ENCODE data around the gene IL17REL. TPM values are rescaled to one million over a fixed set of nuclear protein-coding genes. Genes with fewer than 3 reads are reported as not detected.

Gene IL17REL
- total RNA-seq, 4 donors from 2014 or later: not detected

- TF ChIP-seq POLR2A (IDR thresholded peaks at IDR 0.05) (no peak), CTCF (IDR thresholded peaks at IDR 0.05) (no peak)
- intact Hi-C loops (cut with DNase I): no loop called here
- H3K27me3 ChIP-seq: no peaks in the 10 kb centered on the region
- no peaks in the 10 kb centered on the region for H3K36me3 ChIP-seq
- H3K9me3 ChIP-seq: no peaks in the 10 kb centered on the region
- no peak overlapping the region for H3K27ac ChIP-seq
- 88 to 89% methylated on average over 5 of the region's 5 CpGs for WGBS, 2 donors
- peaks cover 21 to 47% (median 30%) of the 10 kb centered on the region in 3 donors for H3K4me1 ChIP-seq
- DNase-seq: no peak
- H3K4me3 ChIP-seq: no peak overlapping the region
Measured at GRCh38 chr22:49973018-49973961, 39.3 kb downstream of the IL17REL start.

- Histone ChIP-seq H3K36me3 (no peaks in the 10 kb centered on the region), H3K4me1 (peaks cover 29 to 56% (median 39%) of the 10 kb centered on the region in 3 donors), H3K27ac (peak overlapping the region; percentile 85 to 100 (median 90)), H3K9me3 (no peaks in the 10 kb centered on the region), H3K4me3 (peak overlapping the region in 3 of 4 donors; percentile 50 to 71 (median 60)), H3K27me3 (no peaks in the 10 kb centered on the region)
- no peak for TF ChIP-seq POLR2A (IDR thresholded peaks at IDR 0.05)
- no peak for TF ChIP-seq CTCF (IDR thresholded peaks at IDR 0.05)
- no peak for DNase-seq
- 55 to 62% methylated on average over 7 to 14 of the region's 45 CpGs for WGBS, 2 donors
- intact Hi-C loops (cut with DNase I): no loop called here
Measured at GRCh38 chr22:49972163-49973017, 40.2 kb downstream of the IL17REL start.

GRCh38 chr22:49971232-49972162 is 41.1 kb downstream of the IL17REL start:
- no peak for DNase-seq
- intact Hi-C loops (cut with DNase I): no loop called here
- Histone ChIP-seq H3K36me3 (no peaks in the 10 kb centered on the region), H3K9me3 (no peaks in the 10 kb centered on the region), H3K4me3 (peak overlapping the region; percentile 37 to 71 (median 55)), H3K27ac (peak overlapping the region; percentile 85 to 100 (median 90)), H3K27me3 (no peaks in the 10 kb centered on the region), H3K4me1 (peaks cover 38 to 65% (median 48%) of the 10 kb centered on the region in 3 donors)
- TF ChIP-seq POLR2A (IDR thresholded peaks at IDR 0.05) (peak in 1 of 4 donors; percentile 42), CTCF (IDR thresholded peaks at IDR 0.05) (no peak)
- 0% methylated on average over 18 of the region's 81 CpGs; no CpG with 5 or more reads in 1 of the 2 donors for WGBS, 2 donors

- peak; percentile 82 for DNase-seq
- H3K27me3 ChIP-seq: no peaks in the 10 kb centered on the region
- H3K27ac ChIP-seq: peak overlapping the region; percentile 85 to 100 (median 90)
- TF ChIP-seq CTCF (IDR thresholded peaks at IDR 0.05) (no peak), POLR2A (IDR thresholded peaks at IDR 0.05) (peak in 3 of 4 donors; percentile 74 to 91 (median 86))
- intact Hi-C loops (cut with DNase I): no loop called here
- H3K4me3 ChIP-seq: peak overlapping the region; percentile 37 to 71 (median 55)
- peaks cover 46 to 69% (median 56%) of the 10 kb centered on the region in 3 donors for H3K4me1 ChIP-seq
- H3K9me3 ChIP-seq: no peaks in the 10 kb centered on the region
- H3K36me3 ChIP-seq: peaks cover 0 to 4% (median 0%) of the 10 kb centered on the region in 3 donors
- WGBS, 2 donors: 7 to 13% methylated on average over 13 to 17 of the region's 32 CpGs
Measured at GRCh38 chr22:49970528-49971231, 41.9 kb downstream of the IL17REL start.
